HG03060 (cell line): ENCODE results near the gene NXT1.
"Not testable (repeated sequence)": the region's sequence is repeated elsewhere in the genome, so short reads cannot be mapped to it uniquely, and the experiment has no call there.

Experiments used
- ATAC-seq: cut with Tn5 transposase; IDR thresholded peaks from one replicate; pipeline ENCODE4 v1.9.1; 2021; ENCODE audit warnings: low read depth, moderate number of reproducible peaks; ENCODE audit not compliant: unreplicated experiment

Gene NXT1

GRCh38 chr20:23350196-23350903 is at the start of gene NXT1:
Gene NXT1, plus strand, starts transcription at chr20:23350791. Its CDS starts 3,251 bp downstream, at chr20:23354042.
- peak; percentile 71 for ATAC-seq

DNA sequence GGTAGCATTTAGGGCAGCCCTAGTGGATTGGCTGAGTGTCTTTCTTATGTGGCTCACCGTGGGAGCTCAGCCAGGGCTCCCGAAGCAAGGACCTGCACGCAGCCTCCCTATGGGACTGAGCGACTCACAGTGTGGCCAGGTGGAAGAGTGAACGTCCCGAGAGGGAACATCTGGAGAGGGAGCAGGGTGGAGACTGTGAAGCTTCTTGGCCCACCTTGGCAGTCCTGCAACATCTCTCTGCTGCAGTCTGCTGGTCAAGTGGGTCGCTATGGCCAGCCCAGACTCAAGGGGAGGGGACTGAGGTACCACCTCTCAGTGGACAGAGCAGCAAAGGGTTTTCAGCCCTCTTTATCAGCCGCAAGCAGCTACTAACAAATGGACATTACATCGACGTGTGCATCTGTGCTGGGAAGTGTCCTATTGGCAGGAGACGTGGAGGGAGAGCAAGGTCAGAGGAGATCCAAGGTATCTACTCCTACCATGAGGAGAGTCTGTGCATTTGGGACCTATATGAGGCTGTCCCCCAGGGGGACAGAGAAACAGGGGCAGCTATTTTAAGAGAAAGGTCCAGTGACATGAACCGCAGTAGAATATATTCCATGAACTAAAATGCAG is 49.0 kb upstream of the NXT1 start:
- no peak for ATAC-seq

- ATAC-seq, result no peak
Measured at GRCh38 chr20:23302386-23302785, 48.2 kb upstream of the NXT1 start.

DNA sequence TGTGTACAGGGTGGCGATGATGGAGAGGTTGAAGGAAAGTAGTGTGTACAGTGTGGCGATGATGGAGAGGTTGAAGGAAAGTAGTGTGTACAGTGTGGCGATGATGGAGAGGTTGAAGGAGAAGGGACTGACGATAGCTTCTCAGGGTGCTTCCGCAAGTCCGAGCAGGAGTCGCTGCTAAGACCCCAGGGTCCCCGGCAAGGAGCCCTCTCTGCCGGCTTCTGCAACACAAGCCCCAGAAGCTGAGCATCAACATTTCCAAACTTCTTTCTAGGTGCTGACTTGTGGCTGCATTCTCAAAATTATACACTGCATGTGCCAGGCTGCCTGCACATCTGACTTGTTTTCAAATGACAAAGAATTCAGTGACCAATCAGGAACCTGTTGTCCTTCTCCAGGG is 47.8 kb upstream of the NXT1 start:
- no peak for ATAC-seq

DNA sequence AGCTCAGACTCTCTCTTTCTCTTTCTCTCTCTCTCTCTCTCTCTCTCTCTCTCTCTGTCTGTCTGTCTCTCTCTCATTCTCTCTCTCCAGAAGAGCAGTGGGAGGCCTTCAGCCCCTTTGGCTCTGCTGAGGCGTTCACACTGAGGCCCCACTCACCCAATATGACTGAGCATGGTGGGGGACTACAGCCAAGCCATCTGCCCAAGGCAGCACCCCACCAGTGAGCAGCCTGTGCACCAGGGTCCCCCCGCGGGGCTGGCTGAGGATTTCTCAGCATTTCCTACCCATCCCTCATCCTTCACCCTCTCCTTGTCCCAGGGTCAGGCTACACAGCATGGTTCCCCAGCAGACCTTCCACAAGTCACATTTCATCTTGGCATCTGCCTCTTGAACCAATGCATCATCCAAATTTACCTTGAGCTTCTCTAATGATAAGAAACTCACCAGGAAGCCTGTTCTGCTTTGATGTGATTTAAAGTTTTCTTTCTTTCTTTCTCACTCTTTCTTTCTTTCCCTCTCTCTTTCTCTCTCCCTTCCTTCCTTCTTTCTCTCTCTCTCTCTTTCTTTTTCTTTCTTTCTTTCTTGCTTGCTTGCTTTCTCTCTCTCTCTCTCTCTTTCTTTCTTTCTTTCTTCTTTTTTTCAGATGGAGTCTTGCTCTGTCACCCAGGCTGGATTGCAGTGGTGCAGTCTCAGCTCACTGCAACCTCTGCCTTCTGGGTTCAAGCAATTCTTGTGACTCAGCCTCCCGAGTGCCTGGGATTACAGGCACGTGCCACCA is 47.1 kb upstream of the NXT1 start:
- ATAC-seq, result no peak

GRCh38 chr20:23304616-23305015 is 46.0 kb upstream of the NXT1 start:
- no peak for ATAC-seq

DNA sequence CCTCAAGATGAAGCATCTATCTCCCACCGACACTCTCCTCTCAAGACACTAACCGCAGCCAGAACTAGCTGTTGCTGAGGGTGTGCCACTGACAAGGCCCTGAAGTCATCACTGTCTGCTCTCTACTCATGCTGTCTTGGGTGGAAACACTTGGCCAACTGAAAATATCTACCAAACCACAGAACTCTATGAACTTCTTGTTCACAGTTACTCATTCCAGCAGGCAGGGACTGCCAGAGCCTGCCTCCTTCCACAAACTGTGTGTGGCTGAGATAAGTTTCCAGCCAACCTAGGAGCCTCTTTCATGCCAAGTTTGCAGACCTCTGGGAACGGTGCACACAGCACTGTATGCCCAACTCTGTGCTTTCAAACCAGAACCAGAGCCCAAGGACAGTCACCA is 45.5 kb upstream of the NXT1 start:
- no peak for ATAC-seq

DNA sequence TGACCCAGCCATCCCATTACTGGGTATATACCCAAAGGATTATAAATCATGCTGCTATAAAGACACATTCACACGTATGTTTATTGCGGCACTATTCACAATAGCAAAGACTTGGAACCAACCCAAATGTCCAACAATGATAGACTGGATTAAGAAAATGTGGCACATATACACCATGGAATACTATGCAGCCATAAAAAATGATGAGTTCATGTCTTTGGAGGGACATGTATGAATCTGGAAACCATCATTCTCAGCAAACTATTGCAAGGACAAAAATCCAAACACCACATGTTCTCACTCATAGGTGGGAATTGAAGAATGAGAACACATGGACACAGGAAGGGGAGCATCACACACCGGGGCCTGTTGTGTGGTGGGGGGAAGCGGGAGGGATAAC is 43.2 kb upstream of the NXT1 start:
- ATAC-seq, result not testable (repeated sequence)

DNA sequence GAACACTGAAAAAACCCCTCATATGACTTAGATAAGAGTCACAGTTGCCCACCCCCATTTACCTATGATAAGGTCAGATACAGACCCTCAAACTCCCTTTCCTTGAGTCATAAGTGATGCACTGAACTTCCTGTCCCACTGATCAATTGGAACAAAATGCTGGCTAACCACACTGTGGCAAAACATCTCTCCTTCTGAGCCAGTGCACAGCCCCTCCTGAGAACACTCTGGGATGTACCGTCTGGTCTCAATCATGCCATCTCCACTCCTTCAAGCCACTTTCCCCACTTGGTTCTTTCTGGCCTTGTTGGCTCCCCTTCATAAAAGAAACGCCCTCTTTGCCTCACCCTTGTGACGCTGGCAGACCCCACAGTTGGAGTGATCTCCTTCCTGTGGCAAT is 42.6 kb upstream of the NXT1 start:
- no peak for ATAC-seq

DNA sequence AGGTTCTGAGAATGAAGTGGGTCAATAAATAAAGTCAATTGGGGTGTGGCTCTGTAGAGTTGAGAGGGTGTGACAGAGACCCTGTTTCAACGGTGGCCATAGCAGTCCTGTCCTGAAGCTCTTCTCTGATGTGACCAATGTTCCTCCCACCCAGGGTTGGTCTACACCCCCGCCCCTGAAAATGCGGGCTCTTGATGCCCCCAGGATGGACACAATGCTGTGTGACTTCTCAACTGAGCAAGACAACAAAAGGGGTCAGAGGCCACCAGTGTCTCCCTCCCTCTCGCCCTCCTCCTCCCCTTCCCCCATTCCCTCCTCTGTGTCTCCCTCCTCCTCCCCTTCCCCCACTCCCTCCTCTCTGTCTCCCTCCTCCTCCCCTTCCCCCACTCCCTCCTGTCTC is 41.7 kb upstream of the NXT1 start:
- no peak for ATAC-seq

DNA sequence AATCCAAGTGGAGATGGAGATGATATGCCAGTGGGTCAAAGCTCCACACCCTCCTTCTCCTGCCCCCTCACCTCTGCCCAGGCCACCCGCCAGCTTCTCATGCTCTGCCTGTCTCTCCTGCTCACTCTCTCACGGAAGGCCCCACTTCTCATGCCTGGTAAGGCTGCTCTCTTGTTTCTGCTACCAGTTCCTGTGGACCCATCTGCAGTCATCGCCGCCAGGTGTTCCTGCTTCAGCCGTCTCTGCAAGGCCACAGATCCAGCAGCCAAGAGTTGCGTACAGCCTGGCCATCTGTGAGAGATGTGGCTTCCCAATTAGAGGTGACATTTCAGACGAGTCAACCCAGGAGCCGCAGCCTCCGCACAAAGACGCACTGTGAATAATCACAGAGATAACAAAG is 40.8 kb upstream of the NXT1 start:
- no peak for ATAC-seq

- ATAC-seq, result no peak
Measured at GRCh38 chr20:23311947-23312506, 38.6 kb upstream of the NXT1 start.

DNA sequence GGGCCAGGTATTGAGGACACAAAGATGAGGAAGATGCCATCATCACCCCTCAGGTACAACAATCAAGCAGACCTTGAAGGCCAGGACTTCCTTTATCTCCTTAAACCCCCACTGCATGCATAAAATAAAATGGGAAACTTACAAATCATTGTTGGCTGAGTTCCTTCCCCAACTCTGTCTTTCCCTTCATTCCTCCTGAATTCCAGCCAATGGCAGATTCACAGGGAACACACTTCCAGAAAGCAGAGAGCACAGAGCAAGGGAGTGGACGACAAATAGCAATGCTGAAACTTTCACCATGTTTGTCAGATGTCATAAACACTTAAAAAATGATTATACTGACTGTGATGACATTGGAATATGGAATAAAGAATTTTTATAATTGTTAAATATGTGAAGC is 37.3 kb upstream of the NXT1 start:
- no peak for ATAC-seq

- no peak for ATAC-seq
Measured at GRCh38 chr20:23314699-23315098, 35.9 kb upstream of the NXT1 start.

- no peak for ATAC-seq
Measured at GRCh38 chr20:23315099-23315498, 35.5 kb upstream of the NXT1 start.

DNA sequence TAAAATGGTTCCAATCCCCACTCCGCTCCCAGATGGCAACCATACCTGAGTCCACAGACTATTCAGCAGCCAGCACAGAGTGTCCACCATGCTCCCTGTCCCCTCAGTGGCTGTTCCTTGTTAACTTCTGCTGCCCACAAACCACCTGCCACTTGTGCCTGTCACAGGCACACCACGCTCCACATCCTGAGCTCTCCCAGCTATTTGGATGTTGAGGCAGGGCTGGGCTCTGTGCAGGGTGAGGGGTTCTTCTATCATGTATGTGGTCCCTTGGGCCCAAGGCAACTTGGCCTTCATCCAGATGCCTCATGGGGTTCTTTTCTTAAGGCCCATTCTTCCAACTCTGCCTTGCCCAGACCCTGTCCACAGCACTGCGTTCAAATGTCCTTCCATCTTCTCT is 34.0 kb upstream of the NXT1 start:
- no peak for ATAC-seq

- no peak for ATAC-seq
Measured at GRCh38 chr20:23317081-23317480, 33.5 kb upstream of the NXT1 start.

GRCh38 chr20:23318347-23318746 is 32.2 kb upstream of the NXT1 start:
- no peak for ATAC-seq

- no peak for ATAC-seq
Measured at GRCh38 chr20:23320317-23320716, 30.3 kb upstream of the NXT1 start.

DNA sequence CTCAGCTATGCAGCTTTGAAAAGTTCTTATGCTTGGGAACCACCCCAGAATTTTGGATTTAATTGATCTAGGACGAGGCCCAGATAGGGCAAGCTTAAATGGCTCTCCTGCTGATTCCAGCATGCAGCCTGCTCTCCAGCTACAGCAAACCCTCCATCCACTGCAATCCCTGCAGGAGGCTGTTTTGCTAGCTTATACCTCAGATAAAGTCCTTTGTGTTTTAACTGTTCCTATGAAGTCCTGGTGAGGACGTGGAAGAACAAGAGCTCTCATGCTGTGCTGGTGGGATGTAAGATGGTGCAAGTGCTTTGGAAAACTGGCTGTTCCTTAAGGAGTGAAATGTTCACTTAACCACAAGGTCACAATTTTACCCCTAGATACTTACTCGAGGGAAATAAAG is 25.5 kb upstream of the NXT1 start:
- ATAC-seq, result no peak

DNA sequence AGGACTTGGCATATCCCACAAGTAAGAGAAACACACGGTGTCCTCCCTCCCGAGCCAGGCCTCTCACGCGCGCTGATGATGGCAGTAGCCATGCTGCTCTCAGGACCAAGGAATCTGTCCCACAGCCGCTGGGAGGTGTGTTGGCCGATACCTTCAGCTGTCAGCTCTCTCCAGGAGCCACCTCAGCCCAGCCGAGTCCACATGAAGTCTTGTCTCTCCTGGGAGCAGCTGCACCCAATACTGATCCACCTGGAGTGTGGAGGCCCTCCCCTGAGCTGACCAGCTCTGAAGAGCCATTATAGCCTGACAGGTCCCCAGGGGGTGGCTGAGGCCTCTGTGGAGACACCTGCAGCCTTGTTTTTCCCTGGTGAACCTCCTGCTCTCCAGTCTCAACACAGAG is 23.8 kb upstream of the NXT1 start:
- ATAC-seq, result no peak
